Measurements from ENCODE around the gene PBRM1.

DNA sequence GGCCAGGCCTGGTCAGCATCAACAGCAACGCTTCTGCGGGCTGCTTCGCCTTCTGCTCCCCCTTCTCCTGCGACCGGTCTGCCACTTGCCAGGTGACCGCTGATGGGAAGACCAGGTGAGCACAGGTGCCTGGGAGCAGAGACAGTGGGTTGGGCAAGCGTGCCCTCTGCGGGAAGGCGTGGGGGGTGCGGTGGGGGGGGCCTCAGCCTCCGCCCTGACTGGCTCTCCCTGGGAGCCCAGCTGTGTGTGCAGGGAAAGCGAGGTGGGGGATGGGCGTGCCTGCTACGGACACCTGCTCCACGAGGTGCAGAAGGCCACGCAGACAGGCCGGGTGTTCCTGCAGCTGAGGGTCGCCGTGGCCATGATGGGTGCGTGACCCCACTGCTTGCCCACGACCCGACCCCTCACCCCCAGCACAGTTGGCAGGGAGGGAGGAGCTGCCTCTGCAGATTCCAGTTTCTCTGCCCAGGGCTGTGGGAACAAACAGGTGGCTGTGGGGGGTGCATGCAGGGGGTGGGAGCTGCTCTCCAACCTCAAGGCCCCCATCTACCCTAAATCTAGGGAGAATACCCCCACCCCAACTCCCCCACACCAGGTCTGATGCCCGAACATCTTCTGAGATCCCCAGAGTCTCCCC is 181.8 kb downstream of the PBRM1 start:
- TF ChIP-seq EZH2 (optimal IDR thresholded peaks at IDR 0.05; ENCODE audit: low read depth, low read length), result no peak
- TF ChIP-seq, protein P1, sequence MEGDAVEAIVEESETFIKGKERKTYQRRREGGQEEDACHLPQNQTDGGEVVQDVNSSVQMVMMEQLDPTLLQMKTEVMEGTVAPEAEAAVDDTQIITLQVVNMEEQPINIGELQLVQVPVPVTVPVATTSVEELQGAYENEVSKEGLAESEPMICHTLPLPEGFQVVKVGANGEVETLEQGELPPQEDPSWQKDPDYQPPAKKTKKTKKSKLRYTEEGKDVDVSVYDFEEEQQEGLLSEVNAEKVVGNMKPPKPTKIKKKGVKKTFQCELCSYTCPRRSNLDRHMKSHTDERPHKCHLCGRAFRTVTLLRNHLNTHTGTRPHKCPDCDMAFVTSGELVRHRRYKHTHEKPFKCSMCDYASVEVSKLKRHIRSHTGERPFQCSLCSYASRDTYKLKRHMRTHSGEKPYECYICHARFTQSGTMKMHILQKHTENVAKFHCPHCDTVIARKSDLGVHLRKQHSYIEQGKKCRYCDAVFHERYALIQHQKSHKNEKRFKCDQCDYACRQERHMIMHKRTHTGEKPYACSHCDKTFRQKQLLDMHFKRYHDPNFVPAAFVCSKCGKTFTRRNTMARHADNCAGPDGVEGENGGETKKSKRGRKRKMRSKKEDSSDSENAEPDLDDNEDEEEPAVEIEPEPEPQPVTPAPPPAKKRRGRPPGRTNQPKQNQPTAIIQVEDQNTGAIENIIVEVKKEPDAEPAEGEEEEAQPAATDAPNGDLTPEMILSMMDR (IDR thresholded peaks at IDR 0.05; ENCODE audit: low read length), result no peak
- TF ChIP-seq EZH2phosphoT487 (IDR thresholded peaks at IDR 0.05; ENCODE audit: low read length), result no peak
